GM12874 (cell line): ENCODE results near the gene SLC25A46.

Experiments
- TF ChIP-seq, protein P1 (sequence below): IDR thresholded peaks from 2 replicates; pipeline ENCODE4 v1.5.1; 2011; ENCODE audit warnings: low read depth, mild to moderate bottlenecking, control low read depth, low read length, moderate library complexity; ENCODE audit not compliant: insufficient read depth

Gene SLC25A46

DNA sequence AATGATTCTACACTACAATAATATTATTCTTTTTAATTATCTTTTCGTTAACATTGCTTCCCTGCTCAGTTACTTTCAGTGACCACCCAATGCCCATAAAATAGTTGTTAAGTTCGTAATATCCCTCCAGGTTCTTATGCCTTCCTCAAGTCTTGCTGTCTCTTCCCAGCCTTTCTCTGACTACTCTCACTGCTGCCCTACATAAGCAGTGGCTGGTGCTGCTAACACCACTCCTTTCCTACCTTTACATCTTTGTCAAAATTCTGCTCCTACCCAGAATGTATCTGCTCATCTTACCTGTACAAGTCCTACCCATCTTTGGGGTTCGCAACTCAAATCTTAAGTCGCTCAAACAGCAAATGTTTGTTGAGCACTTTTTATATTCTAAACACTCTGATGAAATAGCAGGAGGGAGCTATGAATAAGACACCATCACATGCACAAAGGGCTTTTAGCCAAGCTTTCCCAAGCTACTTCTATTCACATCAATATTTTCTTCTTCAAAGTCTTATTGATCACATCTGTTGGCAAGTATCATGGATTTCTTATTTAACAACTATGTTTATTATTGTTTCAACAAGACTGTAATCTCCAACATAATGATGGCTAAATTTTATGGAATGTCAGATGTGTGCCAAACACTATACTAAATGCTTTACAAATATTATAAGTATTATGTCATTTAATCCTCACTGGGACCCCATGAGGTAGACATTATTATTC is 29.5 kb downstream of the SLC25A46 start:
- TF ChIP-seq, protein P1, sequence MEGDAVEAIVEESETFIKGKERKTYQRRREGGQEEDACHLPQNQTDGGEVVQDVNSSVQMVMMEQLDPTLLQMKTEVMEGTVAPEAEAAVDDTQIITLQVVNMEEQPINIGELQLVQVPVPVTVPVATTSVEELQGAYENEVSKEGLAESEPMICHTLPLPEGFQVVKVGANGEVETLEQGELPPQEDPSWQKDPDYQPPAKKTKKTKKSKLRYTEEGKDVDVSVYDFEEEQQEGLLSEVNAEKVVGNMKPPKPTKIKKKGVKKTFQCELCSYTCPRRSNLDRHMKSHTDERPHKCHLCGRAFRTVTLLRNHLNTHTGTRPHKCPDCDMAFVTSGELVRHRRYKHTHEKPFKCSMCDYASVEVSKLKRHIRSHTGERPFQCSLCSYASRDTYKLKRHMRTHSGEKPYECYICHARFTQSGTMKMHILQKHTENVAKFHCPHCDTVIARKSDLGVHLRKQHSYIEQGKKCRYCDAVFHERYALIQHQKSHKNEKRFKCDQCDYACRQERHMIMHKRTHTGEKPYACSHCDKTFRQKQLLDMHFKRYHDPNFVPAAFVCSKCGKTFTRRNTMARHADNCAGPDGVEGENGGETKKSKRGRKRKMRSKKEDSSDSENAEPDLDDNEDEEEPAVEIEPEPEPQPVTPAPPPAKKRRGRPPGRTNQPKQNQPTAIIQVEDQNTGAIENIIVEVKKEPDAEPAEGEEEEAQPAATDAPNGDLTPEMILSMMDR, result no peak

DNA sequence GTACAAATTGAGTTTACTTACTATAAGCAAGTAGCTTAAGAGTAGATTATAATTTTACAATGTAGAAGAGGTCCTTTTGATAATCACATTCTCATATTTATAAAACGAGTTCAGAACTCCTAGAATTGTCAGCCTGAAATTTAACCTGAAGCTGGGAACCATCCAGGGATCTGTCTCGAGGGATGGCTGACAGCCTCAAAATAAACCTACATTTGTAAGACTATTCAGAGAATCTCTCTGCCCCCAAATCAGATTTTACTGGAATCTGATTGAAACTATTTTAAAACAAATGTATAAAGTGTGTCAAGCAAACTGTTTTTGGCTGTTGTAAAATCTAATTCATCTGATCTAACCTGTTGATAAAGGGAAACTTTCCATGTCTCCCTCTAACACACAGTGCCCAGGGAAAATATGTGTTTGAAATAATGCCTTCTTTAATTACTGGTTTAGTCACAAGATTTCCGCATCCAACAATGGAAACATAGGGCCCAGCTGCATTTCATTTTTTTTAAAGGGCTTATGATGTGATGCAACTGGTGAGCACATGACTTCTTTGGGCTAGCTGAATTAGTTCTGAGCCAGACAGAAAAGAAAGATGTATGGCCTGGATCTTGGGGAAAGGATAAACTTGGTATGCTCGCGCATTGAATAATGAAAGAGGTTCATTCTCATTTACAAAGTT is 30.3 kb downstream of the SLC25A46 start:
- TF ChIP-seq, protein P1, result no peak

DNA sequence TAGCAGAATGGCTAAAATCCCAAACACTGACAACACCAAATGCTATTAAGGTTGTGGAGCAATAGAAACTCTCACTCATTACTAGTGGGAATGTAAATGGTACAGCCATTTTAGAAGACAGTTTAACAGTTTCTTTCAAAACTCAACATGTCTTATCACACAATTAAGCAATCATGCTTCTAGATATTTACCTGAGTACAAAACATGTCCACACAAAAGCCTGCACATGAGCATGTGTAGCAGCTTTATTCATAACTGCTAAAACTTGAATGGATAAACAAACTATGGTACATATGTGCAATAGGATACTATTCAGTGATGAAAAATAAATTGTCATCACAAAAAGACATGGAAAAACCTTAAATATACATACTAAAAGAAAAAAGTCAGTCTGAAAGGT is 31.5 kb downstream of the SLC25A46 start:
- TF ChIP-seq, protein P1, result no peak

DNA sequence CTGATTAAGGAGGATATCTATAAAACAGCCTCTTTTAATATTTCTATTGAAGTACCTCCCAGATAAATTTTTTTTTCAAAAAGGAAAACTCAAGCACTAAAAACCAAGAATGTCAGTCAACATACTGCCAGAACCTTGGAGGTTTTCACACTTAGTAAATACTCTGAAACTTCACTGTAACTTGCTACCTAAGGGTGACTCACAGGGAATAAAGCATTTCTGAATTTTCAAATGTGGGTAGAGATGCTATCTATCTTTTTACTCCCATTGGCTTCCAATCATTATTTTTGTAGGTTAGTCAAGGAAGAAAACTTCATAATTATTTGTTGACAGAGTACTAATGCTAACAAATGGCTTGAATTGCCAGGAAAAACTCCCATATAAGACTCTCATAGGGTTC is 46.1 kb downstream of the SLC25A46 start:
- TF ChIP-seq, protein P1, result no peak

DNA sequence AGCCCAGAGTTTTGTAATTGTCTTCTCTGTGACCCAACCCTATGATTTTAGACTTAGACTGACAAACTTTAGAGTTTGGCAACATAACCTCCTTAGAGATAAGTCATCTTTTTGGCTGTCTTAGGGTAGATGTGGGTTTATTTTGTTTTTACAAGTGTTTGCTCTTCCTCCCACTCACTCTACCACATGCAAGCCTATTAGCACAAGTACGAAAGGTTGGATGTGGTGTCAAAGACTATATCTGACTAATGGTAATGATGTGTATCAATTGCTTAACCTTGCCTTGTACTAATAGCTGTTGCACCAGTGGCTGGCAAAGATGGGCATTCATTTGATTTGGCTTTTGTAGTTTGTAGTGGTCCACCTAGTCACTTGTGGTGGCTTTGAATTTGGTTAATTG is 46.5 kb downstream of the SLC25A46 start:
- TF ChIP-seq, protein P1, result no peak

DNA sequence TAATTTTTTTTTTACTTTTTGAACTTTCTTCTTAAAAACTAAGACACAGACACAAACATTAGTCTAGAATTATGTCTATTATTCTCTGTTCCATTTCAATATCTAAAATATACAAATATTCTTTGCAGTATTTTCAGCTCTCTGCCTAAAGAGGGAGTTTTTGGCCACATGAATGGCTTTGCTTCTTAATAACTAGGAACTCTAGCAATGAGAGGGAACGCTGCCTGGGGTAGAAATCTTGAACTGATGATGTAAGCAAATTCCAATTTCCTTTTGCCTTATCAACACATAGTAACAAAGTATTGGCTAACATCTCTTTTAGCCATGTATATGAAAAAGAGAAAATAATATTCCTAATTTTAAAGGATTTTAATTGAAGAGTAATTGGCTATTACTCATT is 51.9 kb downstream of the SLC25A46 start:
- TF ChIP-seq, protein P1, result no peak

DNA sequence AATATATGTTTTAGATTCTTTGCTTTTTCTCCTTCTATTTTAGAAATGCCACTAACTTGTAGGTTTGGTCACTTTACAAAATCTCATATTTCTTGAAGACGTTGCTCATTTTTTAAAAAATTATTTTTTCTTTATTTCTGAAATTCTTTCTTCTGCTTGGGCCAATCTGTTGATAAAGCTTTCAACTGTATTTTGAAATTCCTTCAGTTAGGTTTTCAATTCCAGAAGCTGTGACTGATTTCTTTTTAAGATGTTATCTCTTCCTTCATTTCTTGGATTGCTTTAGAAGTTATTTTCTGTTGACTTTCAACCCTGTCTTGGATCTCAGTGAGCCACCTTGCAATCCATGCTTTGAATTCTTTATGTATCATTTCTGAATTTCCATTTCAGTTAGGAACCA is 64.2 kb downstream of the SLC25A46 start:
- TF ChIP-seq, protein P1, result no peak
